Astrocyte of the cerebellum (primary cell): Measurements from ENCODE around the gene PKD2L2.

Experiments
- DNase-seq: peaks from one replicate; pipeline ENCODE4 v3.0.0-alpha.2; 2011; ENCODE audit warnings: low read depth
- H3K4me3 ChIP-seq: 2 replicates; pipeline ENCODE4 v1.5.1; 2011; ENCODE audit warnings: mild to moderate bottlenecking, low read depth, low read length, moderate library complexity
- CTCF ChIP-seq: IDR thresholded peaks from 2 replicates; pipeline ENCODE4 v1.5.1; 2012; ENCODE audit warnings: low read length, low read depth, moderate library complexity, mild to moderate bottlenecking; ENCODE audit errors: missing control alignments
- in situ Hi-C: cut with HindIII; loops from 2 replicates; pipeline ENCODE4 v1.10.0; 2017; ENCODE audit warnings: low sequenced_read_pairs

PKD2L2 gene

DNA sequence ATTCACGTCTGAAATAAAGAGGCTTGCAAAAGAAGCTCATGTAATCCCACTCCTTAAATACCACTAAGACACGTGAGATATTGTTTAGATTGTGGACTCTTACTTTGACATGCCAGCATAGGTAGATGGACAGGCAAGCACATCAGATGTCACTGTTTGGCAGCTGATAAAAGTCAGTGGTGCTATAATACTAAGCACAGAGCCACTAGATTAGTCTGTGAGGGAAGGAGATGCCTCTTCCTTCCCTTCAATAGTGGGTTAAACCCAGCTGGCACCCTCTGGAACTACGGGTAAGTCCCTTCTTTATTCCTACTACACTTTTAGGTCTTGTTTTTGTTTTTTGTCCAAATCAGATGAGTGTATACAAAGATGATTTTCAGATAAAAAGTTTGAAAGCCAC is 21.6 kb upstream of the PKD2L2 start, which contains the start of gene MYOT:
Gene MYOT (plus strand): TSS at position 197 of the 400 bp plus-strand sequence. CDS start 2,792 bp downstream, outside the sequence.
- H3K4me3 ChIP-seq, result no peak within 1 kb of the TSS
- no peak for DNase-seq
- no peak for TF ChIP-seq CTCF
- in situ Hi-C loops, result no loop called here

DNA sequence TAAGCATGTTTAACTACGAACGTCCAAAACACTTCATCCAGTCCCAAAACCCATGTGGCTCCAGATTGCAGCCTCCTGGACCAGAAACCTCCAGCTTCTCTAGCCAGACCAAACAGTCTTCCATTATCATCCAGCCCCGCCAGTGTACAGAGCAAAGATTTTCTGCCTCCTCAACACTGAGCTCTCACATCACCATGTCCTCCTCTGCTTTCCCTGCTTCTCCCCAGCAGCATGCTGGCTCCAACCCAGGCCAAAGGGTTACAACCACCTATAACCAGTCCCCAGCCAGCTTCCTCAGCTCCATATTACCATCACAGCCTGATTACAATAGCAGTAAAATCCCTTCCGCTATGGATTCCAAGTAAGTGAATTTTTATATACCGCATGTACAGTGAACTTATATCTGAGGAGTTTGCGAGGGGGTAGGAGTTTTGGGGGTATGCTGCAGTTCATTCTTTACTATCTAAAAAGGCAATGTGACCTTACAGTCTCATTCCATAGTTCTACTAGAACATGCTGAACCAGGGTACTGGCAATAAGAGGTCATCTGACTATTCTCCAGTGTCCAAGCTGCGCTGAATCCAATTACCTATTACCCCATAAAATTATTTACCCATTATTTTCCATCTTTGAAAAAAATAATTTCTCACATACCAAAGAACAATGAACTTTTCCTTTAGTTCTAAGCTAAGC is 18.5 kb upstream of the PKD2L2 start:
- in situ Hi-C loops, result no loop called here
- no peak for DNase-seq
- no peak overlapping the region for H3K4me3 ChIP-seq
- TF ChIP-seq CTCF, result no peak

DNA sequence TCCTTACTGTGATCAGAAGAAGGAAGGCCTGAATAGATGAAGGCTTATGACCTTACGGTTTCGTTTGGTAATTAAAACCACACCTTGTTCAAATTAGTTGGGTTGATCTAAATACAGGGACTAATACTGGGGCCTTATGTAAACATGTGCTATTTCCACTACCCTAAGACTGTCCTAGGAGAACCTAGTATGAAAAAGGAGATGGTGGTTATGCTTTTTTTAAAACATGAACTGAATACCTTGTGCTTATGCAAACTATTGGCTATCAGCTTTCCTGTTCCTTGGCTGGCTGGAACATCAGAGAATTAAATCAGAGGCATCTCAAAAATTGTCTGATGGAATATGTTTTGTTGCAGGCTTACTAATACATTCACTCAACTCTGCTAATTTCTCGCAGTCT is 17.7 kb upstream of the PKD2L2 start:
- TF ChIP-seq CTCF, result no peak
- no peak overlapping the region for H3K4me3 ChIP-seq
- DNase-seq, result no peak
- in situ Hi-C loops, result no loop called here

- in situ Hi-C loops, result no loop called here
- TF ChIP-seq CTCF, result no peak
- no peak for DNase-seq
Observed at GRCh38 chr5:137872466-137872865, 16.8 kb upstream of the PKD2L2 start.

GRCh38 chr5:137876101-137876500 is 13.2 kb upstream of the PKD2L2 start:
- in situ Hi-C loops, result no loop called here
- DNase-seq, result no peak
- no peak overlapping the region for H3K4me3 ChIP-seq
- no peak for TF ChIP-seq CTCF

More at GRCh38 chr5:137872466-137872865, 16.8 kb upstream of the PKD2L2 start:
- no peak overlapping the region for H3K4me3 ChIP-seq

GRCh38 chr5:137880313-137880712 is 8.9 kb upstream of the PKD2L2 start:
- no peak for TF ChIP-seq CTCF
- DNase-seq, result no peak
- in situ Hi-C loops, result no loop called here
- no peak overlapping the region for H3K4me3 ChIP-seq
